ENCODE results near the gene ALDH7A1. TPM values are rescaled to one million over a fixed set of nuclear protein-coding genes. Genes with fewer than 3 reads are reported as not detected.
"Not testable (repeated sequence)": the region's sequence is repeated elsewhere in the genome, so short reads cannot be mapped to it uniquely, and the experiment has no call there.

The ALDH7A1 gene
- total RNA-seq, 3 donors from 2014 or later = 39.4 to 46.1 (median 41.6) TPM

DNA sequence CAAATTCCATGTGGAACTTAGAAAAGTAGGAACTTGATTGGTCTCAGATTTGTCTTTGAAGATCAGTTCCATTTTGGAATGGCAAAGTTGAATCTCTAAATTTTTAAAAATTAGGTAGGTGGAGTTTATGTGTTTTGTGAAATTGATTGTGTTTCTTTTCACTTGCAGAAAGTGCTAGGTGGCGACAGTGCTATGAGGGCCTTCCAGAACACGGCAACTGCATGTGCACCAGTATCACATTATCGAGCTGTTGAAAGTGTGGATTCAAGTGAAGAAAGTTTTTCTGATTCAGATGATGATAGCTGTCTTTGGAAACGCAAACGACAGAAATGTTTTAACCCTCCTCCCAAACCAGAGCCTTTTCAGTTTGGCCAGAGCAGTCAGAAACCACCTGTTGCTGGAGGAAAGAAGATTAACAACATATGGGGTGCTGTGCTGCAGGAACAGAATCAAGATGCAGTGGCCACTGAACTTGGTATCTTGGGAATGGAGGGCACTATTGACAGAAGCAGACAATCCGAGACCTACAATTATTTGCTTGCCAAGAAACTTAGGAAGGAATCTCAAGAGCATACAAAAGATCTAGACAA lies 8.5 kb upstream of the ALDH7A1 start:
- no peaks in the 10 kb centered on the region for H3K9me3 ChIP-seq
- ATAC-seq (no peak), DNase-seq (no peak)
- H3K36me3 ChIP-seq (ENCODE audit: low read depth) = no peaks in the 10 kb centered on the region
- TF ChIP-seq, protein P1, sequence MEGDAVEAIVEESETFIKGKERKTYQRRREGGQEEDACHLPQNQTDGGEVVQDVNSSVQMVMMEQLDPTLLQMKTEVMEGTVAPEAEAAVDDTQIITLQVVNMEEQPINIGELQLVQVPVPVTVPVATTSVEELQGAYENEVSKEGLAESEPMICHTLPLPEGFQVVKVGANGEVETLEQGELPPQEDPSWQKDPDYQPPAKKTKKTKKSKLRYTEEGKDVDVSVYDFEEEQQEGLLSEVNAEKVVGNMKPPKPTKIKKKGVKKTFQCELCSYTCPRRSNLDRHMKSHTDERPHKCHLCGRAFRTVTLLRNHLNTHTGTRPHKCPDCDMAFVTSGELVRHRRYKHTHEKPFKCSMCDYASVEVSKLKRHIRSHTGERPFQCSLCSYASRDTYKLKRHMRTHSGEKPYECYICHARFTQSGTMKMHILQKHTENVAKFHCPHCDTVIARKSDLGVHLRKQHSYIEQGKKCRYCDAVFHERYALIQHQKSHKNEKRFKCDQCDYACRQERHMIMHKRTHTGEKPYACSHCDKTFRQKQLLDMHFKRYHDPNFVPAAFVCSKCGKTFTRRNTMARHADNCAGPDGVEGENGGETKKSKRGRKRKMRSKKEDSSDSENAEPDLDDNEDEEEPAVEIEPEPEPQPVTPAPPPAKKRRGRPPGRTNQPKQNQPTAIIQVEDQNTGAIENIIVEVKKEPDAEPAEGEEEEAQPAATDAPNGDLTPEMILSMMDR (IDR thresholded peaks at IDR 0.05) = no peak
- H3K4me1 ChIP-seq (ENCODE audit: low read depth) = peaks cover 47% of the 10 kb centered on the region
- intact Hi-C loops (cut with DNase I, micrococcal nuclease) = no loop called here
- no peak overlapping the region for H3K4me3 ChIP-seq

DNA sequence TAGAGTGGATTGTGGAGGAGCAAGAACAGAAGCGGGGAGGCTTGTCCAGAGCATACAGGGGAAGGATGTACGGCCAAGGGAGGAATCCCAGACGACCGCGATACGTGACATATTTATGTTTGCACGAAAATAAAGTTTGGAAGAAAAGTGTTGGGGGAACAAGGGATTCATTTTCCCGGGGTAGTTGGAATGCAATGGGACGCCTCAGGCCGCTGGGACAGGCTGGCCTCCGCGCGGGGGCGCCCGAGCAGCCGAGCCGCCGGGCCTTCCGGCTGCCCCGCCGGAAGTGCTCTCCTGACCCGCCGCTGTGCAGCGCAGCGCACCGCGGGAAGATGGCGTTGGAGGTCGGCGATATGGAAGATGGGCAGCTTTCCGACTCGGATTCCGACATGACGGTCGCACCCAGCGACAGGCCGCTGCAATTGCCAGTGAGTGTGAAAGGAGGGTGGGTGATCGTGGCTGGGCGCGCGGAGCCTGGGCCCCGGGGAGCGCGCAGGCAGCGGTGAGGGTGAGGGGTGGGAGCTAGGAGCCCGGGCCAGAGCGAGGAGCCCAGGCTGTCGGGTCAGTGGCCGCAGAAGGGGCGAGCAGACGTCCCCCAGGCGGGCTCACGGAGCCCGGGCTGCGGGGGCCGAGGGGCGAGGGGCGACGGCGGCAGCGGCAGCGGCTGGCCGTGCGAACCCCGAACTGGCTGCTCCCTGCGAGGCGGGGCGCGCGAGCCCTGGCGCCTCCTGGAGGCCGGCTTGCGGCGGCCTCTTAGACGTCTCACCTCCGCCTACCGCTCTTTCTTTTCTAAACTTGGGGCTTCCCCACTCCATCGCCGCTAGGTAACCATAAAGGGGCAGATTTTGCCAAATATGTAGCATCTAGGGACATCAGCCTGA lies 5.9 kb upstream of the ALDH7A1 start, which contains the start of gene PHAX:
Gene PHAX, plus strand, starts transcription at position 317 of the 881 bp plus-strand sequence. Its CDS starts 16 bp downstream, at position 333.
- TF ChIP-seq, protein P1 (IDR thresholded peaks at IDR 0.05) = peak; percentile 74
- Histone ChIP-seq H3K4me3 (peak within 1 kb of the TSS; percentile 100), H3K36me3 (ENCODE audit: low read depth) (no peaks in the 10 kb centered on the region), H3K4me1 (ENCODE audit: low read depth) (peaks cover 38% of the 10 kb centered on the region), H3K9me3 (no peaks in the 10 kb centered on the region)
- intact Hi-C loops (cut with DNase I, micrococcal nuclease) = no loop called here
- DNase-seq (peak; percentile 85 to 91 (median 87)), ATAC-seq (peak; percentile 99)

DNA sequence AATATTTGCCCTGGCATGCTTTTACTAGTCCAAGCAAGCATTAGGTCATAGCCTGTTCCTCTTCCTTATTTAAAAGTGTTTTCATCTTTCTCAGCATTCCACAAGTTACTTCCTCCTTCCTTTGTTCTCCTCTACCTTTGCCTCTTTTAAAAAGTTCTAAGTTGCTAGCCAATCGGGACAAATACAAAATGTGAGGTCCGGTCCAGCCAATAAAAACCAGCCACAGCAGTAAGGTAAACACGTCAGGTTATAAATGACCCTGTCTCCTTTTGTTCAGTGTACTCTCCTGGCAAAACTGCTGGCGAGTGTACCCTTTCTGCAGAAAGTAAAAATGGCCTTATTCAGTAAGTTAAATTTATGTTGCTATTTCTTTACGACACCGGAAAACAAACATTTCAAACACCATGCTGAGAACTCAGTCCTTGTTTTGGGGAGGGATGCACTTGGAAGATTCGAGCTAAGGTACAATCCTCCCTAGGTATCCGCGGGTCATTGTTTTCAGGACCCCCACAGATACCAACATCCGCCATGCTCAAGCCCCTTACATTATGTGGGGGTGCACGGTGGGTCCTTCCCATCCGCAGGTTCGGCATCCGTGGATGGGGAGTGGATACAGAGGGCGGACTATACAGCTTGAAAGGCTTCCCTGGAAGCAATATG lies 5.1 kb upstream of the ALDH7A1 start:
- DNase-seq (peak in 1 of 3 donors; percentile 31), ATAC-seq (peak; percentile 60)
- intact Hi-C loops (cut with DNase I, micrococcal nuclease); H3K36me3 ChIP-seq (ENCODE audit: low read depth); H3K9me3 ChIP-seq; H3K4me3 ChIP-seq: not testable (repeated sequence)
- H3K4me1 ChIP-seq (ENCODE audit: low read depth) = peaks cover 34% of the 10 kb centered on the region

DNA sequence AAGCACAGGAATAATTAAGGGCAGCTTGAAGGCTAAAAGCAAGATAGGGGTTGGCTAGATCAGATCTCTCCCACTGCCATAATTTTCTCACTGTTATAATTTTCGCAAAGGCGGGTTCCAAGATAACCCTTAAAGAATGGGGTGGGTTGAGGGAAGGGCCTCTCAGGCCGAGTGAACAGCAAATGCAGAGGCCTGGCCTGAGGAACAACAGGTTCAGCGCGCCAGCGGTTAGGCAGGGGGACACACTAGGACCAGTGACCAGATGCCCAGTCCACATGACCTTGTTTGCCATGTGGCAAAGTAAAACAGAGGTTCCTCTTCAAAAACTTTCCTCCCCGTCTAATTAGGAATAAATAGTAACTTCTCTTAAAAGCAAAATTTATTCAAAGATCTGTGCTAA lies 4.5 kb upstream of the ALDH7A1 start:
- TF ChIP-seq, protein P1 (IDR thresholded peaks at IDR 0.05) = no peak
- no peaks in the 10 kb centered on the region for H3K36me3 ChIP-seq (ENCODE audit: low read depth)
- no peak overlapping the region for H3K4me3 ChIP-seq
- DNase-seq (peak in 1 of 3 donors; percentile 48), ATAC-seq (no peak)
- intact Hi-C loops (cut with DNase I, micrococcal nuclease) = no loop called here
- H3K4me1 ChIP-seq (ENCODE audit: low read depth) = peaks cover 29% of the 10 kb centered on the region
- H3K9me3 ChIP-seq = no peaks in the 10 kb centered on the region

DNA sequence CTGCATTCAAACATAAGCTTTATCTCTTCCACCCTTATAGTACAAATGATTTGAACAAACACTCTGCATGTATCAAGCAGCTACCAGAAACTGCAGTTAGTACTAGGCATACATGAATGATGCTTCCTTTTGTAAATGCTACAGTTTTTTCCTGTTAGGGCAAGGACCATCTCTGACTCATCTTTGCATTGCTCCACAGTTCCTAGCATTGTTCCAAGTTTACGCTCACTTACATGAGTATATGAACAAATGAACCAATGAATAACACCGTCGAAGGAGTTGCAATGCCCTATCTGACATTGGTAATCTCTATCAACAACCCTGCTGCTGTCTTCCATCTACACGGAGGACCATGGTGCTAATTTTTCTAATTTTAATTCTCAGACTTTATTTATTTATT lies 2.1 kb upstream of the ALDH7A1 start:
- Histone ChIP-seq H3K9me3 (no peaks in the 10 kb centered on the region), H3K36me3 (ENCODE audit: low read depth) (no peaks in the 10 kb centered on the region), H3K4me1 (ENCODE audit: low read depth) (peaks cover 38% of the 10 kb centered on the region), H3K4me3 (no peak overlapping the region)
- intact Hi-C loops (cut with DNase I, micrococcal nuclease) = no loop called here
- TF ChIP-seq, protein P1 (IDR thresholded peaks at IDR 0.05) = no peak
- DNase-seq = no peak
- ATAC-seq = no peak

Data from mucosa of descending colon (tissue), 3 donors.